K562 (cell line): ENCODE measurements around the gene ZFR2. TPM values are rescaled to one million over a fixed set of nuclear protein-coding genes. Genes with fewer than 3 reads are reported as not detected.

ENCODE experiments used
- FOXJ3 ChIP-seq: sonication (generic); formaldehyde crosslinking; IDR thresholded peaks from 2 replicates; pipeline ENCODE4 v1.4.0; 2020; ENCODE audit warnings: mild to moderate bottlenecking, missing genetic modification reagents
- GTF3C2 ChIP-seq: IDR thresholded peaks from 3 replicates; pipeline ENCODE4 v1.6.1; 2011; ENCODE audit warnings: borderline replicate concordance, mild to moderate bottlenecking, moderate library complexity; ENCODE audit not compliant: insufficient read length; ENCODE audit errors: extremely low read depth
- HDAC1 ChIP-seq, 2 experiments: fragments of 450-650 bp; IDR thresholded peaks; 2 replicates each; pipeline ENCODE4 v1.6.1; 2016 to 2017; ENCODE audit warnings: inconsistent platforms in 1 of 2, mild to moderate bottlenecking in 1 of 2, moderate library complexity in 1 of 2
- PCBP2 ChIP-seq: fragments of 200-400 bp; formaldehyde crosslinking; IDR thresholded peaks from 2 replicates; pipeline ENCODE4 v1.6.1; 2018; ENCODE audit warnings: low read length, low read depth, mild to moderate bottlenecking, moderate library complexity; ENCODE audit not compliant: poor library complexity, severe bottlenecking
- POLR2B ChIP-seq: fragments of 450-650 bp; IDR thresholded peaks from 2 replicates; pipeline ENCODE4 v1.6.1; 2018; ENCODE audit warnings: low read depth; ENCODE audit not compliant: partially characterized antibody
- PYGO2 ChIP-seq: fragments of 450-650 bp; IDR thresholded peaks from 2 replicates; pipeline ENCODE4 v1.6.1; 2016; ENCODE audit warnings: mild to moderate bottlenecking, missing genetic modification characterization, moderate library complexity, missing compliant biosample characterization
- SMARCB1 ChIP-seq: IDR thresholded peaks from 2 replicates; pipeline ENCODE4 v1.6.1; 2011; ENCODE audit warnings: improper control_type of control experiment, low read depth; ENCODE audit not compliant: insufficient read length
- TCF7L2 ChIP-seq: fragments of 150-350 bp; IDR thresholded peaks from 2 replicates; pipeline ENCODE4 v1.6.1; 2016; ENCODE audit warnings: low read depth, mild to moderate bottlenecking, low read length, moderate library complexity
- ZBED1 ChIP-seq: IDR thresholded peaks from 2 replicates; pipeline ENCODE4 v1.6.1; 2014
- ZBTB2 ChIP-seq: fragments of 450-650 bp; IDR thresholded peaks from 2 replicates; pipeline ENCODE4 v1.6.1; 2016; ENCODE audit warnings: antibody characterized with exemption
- ZFP91 ChIP-seq: sonication (generic); formaldehyde crosslinking; IDR thresholded peaks from 2 replicates; pipeline ENCODE4 v1.8.0; 2022; ENCODE audit warnings: mild to moderate bottlenecking, missing genetic modification reagents
- ZNF407 ChIP-seq: fragments of 450-650 bp; IDR thresholded peaks from 2 replicates; pipeline ENCODE4 v1.6.1; 2016; ENCODE audit warnings: low read depth
- ZNF830 ChIP-seq: fragments of 250-450 bp; sonication (Bioruptor Pico); IDR thresholded peaks from 2 replicates; pipeline ENCODE4 v1.5.0; 2021; ENCODE audit warnings: mild to moderate bottlenecking
- polyA plus RNA-seq, 8 experiments: library from polyadenylated mRNA; depleted of rRNA in 4 of 8; stranded (reverse) in 5 of 8; unstranded in 3 of 8; fragments of >200 nt; fragmentation: Nextera tagmentation in 2 of 8; fragmentation: Illumina TruSeq in 1 of 8; extraction: Ambion mirVana in 2 of 8; extraction: Trizol in 1 of 8; gene quantifications; 2 replicates each; pipeline versions ENCODE4 v1.2.1 to v1.2.3, GENCODE V29; 2011 to 2014; ENCODE audit warnings: inconsistent platforms in 1 of 8, missing spikeins in 1 of 8
- total RNA-seq, 7 experiments: library from RNA; depleted of rRNA in 6 of 7; stranded (reverse); fragments of >200 nt in 6 of 7; fragmentation: Illumina TruSeq in 2 of 7; extraction: Trizol in 2 of 7; gene quantifications; 2 replicates each; pipeline versions ENCODE4 v1.2.1 to v1.2.3, GENCODE V29; 2011 to 2021; ENCODE audit warnings: low replicate concordance in 1 of 7

ZFR2 gene
- total and polyA plus RNA-seq, 9 of the 15 experiments (the other 6 are each of a cell fraction or from before 2014, with no cell fraction given): 0.03 to 0.59 (median 0.07) TPM; not detected in 6

GRCh38 chr19:3761382-3762129 is 107.3 kb downstream of the ZFR2 start, which contains the start of gene APBA3 (continued):
- TF ChIP-seq PCBP2 (no peak), FOXJ3 (CRISPR knock-in tag) (no peak), POLR2B (peak; percentile 73), SMARCB1 (no peak), ZBED1 (no peak), ZNF830 (CRISPR knock-in tag) (no peak), HDAC1 (IDR thresholded peaks at IDR 0.05) (peak in 1 of 2 experiments; percentile 44; a peak in 2 of 4 replicates), TCF7L2 (no peak), ZFP91 (CRISPR knock-in tag) (no peak), ZNF407 (no peak), PYGO2 (tag) (no peak), GTF3C2 (peak; percentile 95), ZBTB2 (peak; percentile 89)
